ENCODE data around the gene PCNX1. TPM values are rescaled to one million over a fixed set of nuclear protein-coding genes. Genes with fewer than 3 reads are reported as not detected.
"Not testable (repeated sequence)": the region's sequence is repeated elsewhere in the genome, so short reads cannot be mapped to it uniquely, and the experiment has no call there.

PCNX1 gene
- total RNA-seq, 4 donors from 2014 or later, result 47.1 to 73.6 (median 66.2) TPM

- no peak overlapping the region for H3K27ac ChIP-seq
- ATAC-seq, result no peak
- no peaks in the 10 kb centered on the region for H3K27me3 ChIP-seq
- H3K36me3 ChIP-seq, result peaks cover 0 to 91% of the 10 kb centered on the region in 2 donors
- H3K4me3 ChIP-seq, result no peak overlapping the region
- WGBS, 2 donors (ENCODE audit: low coverage in 1 of 2), result 73 to 100% methylated on average over 2 of the region's 2 CpGs
- TF ChIP-seq CTCF (IDR thresholded peaks at IDR 0.05), result no peak
- TF ChIP-seq POLR2AphosphoS5 (IDR thresholded peaks at IDR 0.05), result no peak
- no peak for TF ChIP-seq EP300 (IDR thresholded peaks at IDR 0.05)
- TF ChIP-seq POLR2A (IDR thresholded peaks at IDR 0.05), result no peak
- H3K4me1 ChIP-seq, result no peaks in the 10 kb centered on the region
- peaks cover 0 to 4% (median 0%) of the 10 kb centered on the region in 3 donors for H3K9me3 ChIP-seq
Measured at GRCh38 chr14:71060825-71061455, 153.7 kb downstream of the PCNX1 start.

- H3K27me3 ChIP-seq, result no peaks in the 10 kb centered on the region
- H3K9me3 ChIP-seq, result peaks cover 0 to 4% (median 0%) of the 10 kb centered on the region in 3 donors
- TF ChIP-seq CTCF (IDR thresholded peaks at IDR 0.05) (no peak), POLR2A (IDR thresholded peaks at IDR 0.05) (no peak), EP300 (IDR thresholded peaks at IDR 0.05) (no peak), POLR2AphosphoS5 (IDR thresholded peaks at IDR 0.05) (no peak)
- ATAC-seq, result no peak
- no peak overlapping the region for H3K4me3 ChIP-seq
- 100% methylated on average over 1 of the region's 1 CpG for WGBS, 2 donors (ENCODE audit: low coverage in 1 of 2)
- H3K27ac ChIP-seq, result no peak overlapping the region
- no peaks in the 10 kb centered on the region for H3K4me1 ChIP-seq
- peaks cover 0 to 91% of the 10 kb centered on the region in 2 donors for H3K36me3 ChIP-seq
Measured at GRCh38 chr14:71061458-71061857, 154.2 kb downstream of the PCNX1 start.

GRCh38 chr14:71062581-71063303, 155.5 kb downstream of the PCNX1 start:
- H3K36me3 ChIP-seq, result peaks cover 0 to 84% of the 10 kb centered on the region in 2 donors
- H3K4me1 ChIP-seq, result no peaks in the 10 kb centered on the region
- TF ChIP-seq EP300 (IDR thresholded peaks at IDR 0.05) (no peak), CTCF (IDR thresholded peaks at IDR 0.05) (no peak), POLR2AphosphoS5 (IDR thresholded peaks at IDR 0.05) (no peak), POLR2A (IDR thresholded peaks at IDR 0.05) (no peak)
- H3K4me3 ChIP-seq, result no peak overlapping the region
- peaks cover 0 to 4% (median 0%) of the 10 kb centered on the region in 3 donors for H3K9me3 ChIP-seq
- H3K27ac ChIP-seq, result no peak overlapping the region
- ATAC-seq, result no peak
- 91 to 98% methylated on average over 5 of the region's 5 CpGs for WGBS, 2 donors (ENCODE audit: low coverage in 1 of 2)
- no peaks in the 10 kb centered on the region for H3K27me3 ChIP-seq

- H3K36me3 ChIP-seq, result peaks cover 0 to 83% of the 10 kb centered on the region in 2 donors
- no peak for ATAC-seq
Measured at GRCh38 chr14:71063351-71063750, 156.1 kb downstream of the PCNX1 start.

GRCh38 chr14:71064747-71065146, 157.5 kb downstream of the PCNX1 start:
- H3K27me3 ChIP-seq, H3K4me1 ChIP-seq, ATAC-seq, H3K27ac ChIP-seq, H3K4me3 ChIP-seq, H3K9me3 ChIP-seq: not testable (repeated sequence)
- peaks cover 0 to 80% of the 10 kb centered on the region in 2 donors for H3K36me3 ChIP-seq
- 100% methylated on average over 2 to 3 of the region's 3 CpGs for WGBS, 2 donors (ENCODE audit: low coverage in 1 of 2)

More at GRCh38 chr14:71063351-71063750, 156.1 kb downstream of the PCNX1 start:
- Histone ChIP-seq H3K9me3 (peaks cover 0 to 4% (median 0%) of the 10 kb centered on the region in 3 donors), H3K4me3 (no peak overlapping the region), H3K27me3 (no peaks in the 10 kb centered on the region), H3K4me1 (no peaks in the 10 kb centered on the region), H3K27ac (no peak overlapping the region)
- no peak for TF ChIP-seq CTCF (IDR thresholded peaks at IDR 0.05)
- TF ChIP-seq EP300 (IDR thresholded peaks at IDR 0.05), result no peak
- no peak for TF ChIP-seq POLR2AphosphoS5 (IDR thresholded peaks at IDR 0.05)
- no peak for TF ChIP-seq POLR2A (IDR thresholded peaks at IDR 0.05)
- WGBS, 2 donors (ENCODE audit: low coverage in 1 of 2), result 50 to 67% methylated on average over 2 of the region's 2 CpGs
